Pancreas (tissue), 10 donors: ENCODE results near the gene CAMK4. TPM values are rescaled to one million over a fixed set of nuclear protein-coding genes. Genes with fewer than 3 reads are reported as not detected.

Experiments
- ATAC-seq, 4 donors: fragments of 200-7000 bp; cut with Tn5 transposase; one replicate each; pipeline versions ENCODE4 v1.8.0 to v1.9.1; 2020; ENCODE audit warnings: mild to moderate bottlenecking in 4 of 4, moderate library complexity in 4 of 4
- DNase-seq, 6 donors: peaks; one replicate each; pipeline ENCODE4 v3.0.0-alpha.2; 2020
- FAIRE-seq: peaks from 2 replicates; lab custom pipeline; 2012; peaks lifted over from hg19 to GRCh38; lab: Jason Lieb, UNC
- H3K27ac ChIP-seq, 4 donors: fragments of 200-600 bp; sonication (generic); 1 replicate in 3 of 4; 2 replicates in 1 of 4; pipeline versions ENCODE4 v1.5.0 to v1.8.0; 2020
- H3K27me3 ChIP-seq, 4 donors: fragments of 200-600 bp; one replicate each; pipeline ENCODE4 v1.8.0; 2021
- H3K36me3 ChIP-seq, 3 donors: fragments of 200-600 bp; sonication (generic) in 1 of 3; one replicate each; pipeline versions ENCODE4 v1.5.0 to v1.8.0; 2020 to 2021
- H3K4me1 ChIP-seq, 3 donors: fragments of 200-600 bp; one replicate each; pipeline ENCODE4 v1.8.0; 2021
- H3K4me3 ChIP-seq, 4 donors: fragments of 200-600 bp; sonication (generic) in 2 of 4; one replicate each; pipeline versions ENCODE4 v1.5.0 to v1.8.0; 2020 to 2021
- H3K9me3 ChIP-seq, 4 donors: fragments of 200-600 bp; one replicate each; pipeline ENCODE4 v1.8.0; 2021
- WGBS, 2 donors: extraction: QIAGEN DNeasy Blood & Tissue Kit; methylation state at CpG; one replicate each; pipeline ENCODE4 v1.1.7; 2013; 5-methylcytosine and 5-hydroxymethylcytosine counted together
- intact Hi-C, 3 donors: fragments of 100-400 bp; cut with DNase I; formaldehyde crosslinking; loops; one replicate each; pipeline versions ENCODE4 v1.11.1 to v1.14.2; 2022
- polyA plus RNA-seq, 2 donors: library from polyadenylated mRNA; stranded (reverse); fragments of 200-250 nt; gene quantifications; one replicate each; pipeline ENCODE4 v1.2.3, GENCODE V29; 2013
- total RNA-seq, 6 donors: library from RNA; stranded (reverse); fragmentation: NEBNext Ultra II Directional in 4 of 6; extraction: Animal tissue kit (Norgen Biotek cat#: 25700) in 4 of 6; gene quantifications; one replicate each; pipeline versions ENCODE4 v1.2.1 to v1.2.4, GENCODE V29; 2021 to 2023
- TF ChIP-seq, protein P1 (sequence below), 4 donors: fragments of 200-600 bp; sonication (generic) in 3 of 4; IDR thresholded peaks; one replicate each; pipeline versions ENCODE4 v1.5.0 to v1.8.0; 2021; ENCODE audit warnings: antibody characterized with exemption in 4 of 4
- donor health status: healthy with polysubstance abuse.
- donor health status: DM: no; HTN: no; CAD: no; lungs with moderate emphysema.
- donor health status: DM: no; HTN: no; CAD: no.
- donor health status: control.
- donor health status: control.
- donor health status: Bipolar disorder and iron deficiency.
- donor health status: DM: yes; HTN: yes; CAD: no.
- donor health status: DM: no; HTN: no; CAD: no.
- donor health status: DM: no; HTN: no; CAD: no.
- donor health status: DM: yes; HTN: yes; CAD: no.

Gene CAMK4
- total and polyA plus RNA-seq, 8 donors = 0.04 to 1.3 (median 0.34) TPM

DNA sequence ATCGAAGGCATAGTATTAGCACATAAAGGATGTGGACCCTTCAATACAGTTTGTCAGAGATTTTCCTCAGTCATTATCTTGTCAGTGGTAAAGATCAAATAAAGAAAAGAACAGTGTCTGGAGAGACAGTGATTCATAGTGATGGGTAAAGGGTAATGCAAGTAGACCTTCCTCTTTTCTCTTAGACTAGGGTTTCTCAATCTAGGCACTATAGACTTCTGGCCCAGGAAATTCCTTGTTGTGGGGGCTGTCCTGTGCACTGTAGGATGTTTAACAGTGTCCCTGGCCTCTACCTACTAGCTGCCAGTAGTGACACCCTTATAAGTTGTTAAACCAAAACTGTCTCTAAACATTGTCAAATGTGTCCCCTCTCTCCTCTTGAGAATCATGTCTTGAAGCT lies 6.9 kb downstream of the CAMK4 start:
- WGBS, 2 donors = 67 to 79% methylated on average over 1 of the region's 1 CpG
- TF ChIP-seq, protein P1, sequence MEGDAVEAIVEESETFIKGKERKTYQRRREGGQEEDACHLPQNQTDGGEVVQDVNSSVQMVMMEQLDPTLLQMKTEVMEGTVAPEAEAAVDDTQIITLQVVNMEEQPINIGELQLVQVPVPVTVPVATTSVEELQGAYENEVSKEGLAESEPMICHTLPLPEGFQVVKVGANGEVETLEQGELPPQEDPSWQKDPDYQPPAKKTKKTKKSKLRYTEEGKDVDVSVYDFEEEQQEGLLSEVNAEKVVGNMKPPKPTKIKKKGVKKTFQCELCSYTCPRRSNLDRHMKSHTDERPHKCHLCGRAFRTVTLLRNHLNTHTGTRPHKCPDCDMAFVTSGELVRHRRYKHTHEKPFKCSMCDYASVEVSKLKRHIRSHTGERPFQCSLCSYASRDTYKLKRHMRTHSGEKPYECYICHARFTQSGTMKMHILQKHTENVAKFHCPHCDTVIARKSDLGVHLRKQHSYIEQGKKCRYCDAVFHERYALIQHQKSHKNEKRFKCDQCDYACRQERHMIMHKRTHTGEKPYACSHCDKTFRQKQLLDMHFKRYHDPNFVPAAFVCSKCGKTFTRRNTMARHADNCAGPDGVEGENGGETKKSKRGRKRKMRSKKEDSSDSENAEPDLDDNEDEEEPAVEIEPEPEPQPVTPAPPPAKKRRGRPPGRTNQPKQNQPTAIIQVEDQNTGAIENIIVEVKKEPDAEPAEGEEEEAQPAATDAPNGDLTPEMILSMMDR (IDR thresholded peaks at IDR 0.05) = no peak
- H3K9me3 ChIP-seq = no peaks in the 10 kb centered on the region
- FAIRE-seq = no peak
- peaks cover 0 to 4% (median 2%) of the 10 kb centered on the region in 4 donors for H3K27me3 ChIP-seq
- no peak for ATAC-seq
- no peak for DNase-seq
- H3K36me3 ChIP-seq = no peaks in the 10 kb centered on the region
- no peak overlapping the region for H3K4me3 ChIP-seq
- no peaks in the 10 kb centered on the region for H3K4me1 ChIP-seq
- intact Hi-C loops = no loop called here
- H3K27ac ChIP-seq = no peak overlapping the region

DNA sequence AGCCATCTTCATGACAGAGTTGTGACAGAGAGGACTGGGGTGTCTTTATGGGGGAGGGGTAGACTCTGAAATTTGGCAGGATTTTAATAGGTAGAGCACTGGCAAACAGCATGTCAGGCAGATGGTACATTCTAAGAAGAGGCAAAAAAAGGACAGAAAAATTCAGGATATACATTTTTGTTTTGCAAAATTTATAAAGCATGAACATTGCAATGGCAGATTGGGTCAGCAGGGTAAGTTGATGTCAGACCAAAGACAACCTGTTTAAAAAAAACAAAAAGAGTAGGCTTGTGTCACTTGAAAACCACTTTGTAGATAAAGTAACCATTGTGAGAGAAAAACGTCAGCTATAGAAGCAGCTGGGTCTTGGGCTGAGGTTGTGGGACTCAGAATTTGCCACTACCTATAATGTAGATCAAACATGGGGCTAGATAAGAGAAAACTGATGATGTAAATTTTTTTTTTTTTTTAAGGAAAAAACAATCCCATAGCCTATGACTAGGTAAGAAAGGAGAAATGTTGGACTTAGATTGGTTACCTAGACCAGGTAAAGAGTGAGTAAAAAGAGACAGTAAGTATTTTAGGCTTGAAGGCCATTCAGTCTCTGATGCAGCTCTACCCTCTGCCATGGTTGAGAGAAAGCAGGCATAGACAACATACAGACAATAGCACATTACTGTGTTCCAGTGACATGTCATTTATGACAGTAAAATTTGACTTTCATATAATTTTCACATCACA lies 8.3 kb downstream of the CAMK4 start:
- no peak for ATAC-seq
- no peaks in the 10 kb centered on the region for H3K36me3 ChIP-seq
- WGBS, 2 donors = 39 to 42% methylated on average over 1 of the region's 1 CpG
- DNase-seq = no peak
- H3K4me1 ChIP-seq = no peaks in the 10 kb centered on the region
- no peaks in the 10 kb centered on the region for H3K9me3 ChIP-seq
- H3K27ac ChIP-seq = no peak overlapping the region
- no peaks in the 10 kb centered on the region for H3K27me3 ChIP-seq
- intact Hi-C loops = no loop called here
- TF ChIP-seq, protein P1 (IDR thresholded peaks at IDR 0.05) = no peak
- no peak overlapping the region for H3K4me3 ChIP-seq
- FAIRE-seq = no peak

DNA sequence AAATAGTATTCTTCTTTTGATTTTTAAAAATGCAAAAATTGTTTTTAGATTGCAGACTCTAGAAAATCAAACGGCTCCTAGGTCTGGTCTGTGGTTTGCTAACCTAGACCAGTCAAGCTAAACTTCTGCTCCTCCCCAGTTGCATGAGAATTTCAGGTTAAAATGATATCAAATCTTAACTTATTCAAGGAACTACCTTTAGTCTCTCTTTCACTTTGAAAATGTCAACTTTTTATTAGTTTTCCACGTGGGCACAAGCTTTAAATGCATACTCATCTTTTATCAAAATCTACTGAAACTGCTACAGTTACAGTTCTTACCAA lies 8.8 kb downstream of the CAMK4 start:
- no peak for ATAC-seq
- 51 to 57% methylated on average over 2 of the region's 2 CpGs for WGBS, 2 donors

DNA sequence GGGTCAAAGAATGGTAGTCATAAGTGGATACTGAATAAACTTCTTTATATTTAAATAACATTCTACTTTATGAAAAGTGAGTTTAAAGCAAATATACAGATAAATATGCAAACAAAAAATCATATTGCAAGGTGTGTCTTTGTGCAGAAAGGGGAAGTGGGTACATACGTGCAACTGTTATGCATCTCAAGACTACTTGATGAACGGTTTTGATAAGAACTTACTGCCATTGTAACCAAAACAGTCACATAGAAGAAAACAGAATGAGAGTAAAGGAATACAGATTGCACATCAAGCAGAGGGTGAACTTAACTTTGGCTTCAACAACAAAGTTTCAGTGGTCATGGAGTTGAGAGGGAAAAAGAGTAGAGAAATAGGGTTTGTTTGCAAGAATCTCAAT lies 9.9 kb downstream of the CAMK4 start:
- Histone ChIP-seq H3K36me3 (no peaks in the 10 kb centered on the region), H3K27me3 (no peaks in the 10 kb centered on the region), H3K4me3 (no peak overlapping the region), H3K9me3 (no peaks in the 10 kb centered on the region), H3K27ac (no peak overlapping the region), H3K4me1 (no peaks in the 10 kb centered on the region)
- no peak for FAIRE-seq
- DNase-seq = no peak
- intact Hi-C loops = no loop called here
- TF ChIP-seq, protein P1 (IDR thresholded peaks at IDR 0.05) = no peak
- 60 to 79% methylated on average over 2 of the region's 2 CpGs for WGBS, 2 donors
- ATAC-seq = no peak

More for the DNA sequence above, 8.8 kb downstream of the CAMK4 start:
- Histone ChIP-seq H3K27ac (no peak overlapping the region), H3K9me3 (no peaks in the 10 kb centered on the region), H3K4me3 (no peak overlapping the region), H3K4me1 (no peaks in the 10 kb centered on the region), H3K36me3 (no peaks in the 10 kb centered on the region), H3K27me3 (no peaks in the 10 kb centered on the region)
- intact Hi-C loops = no loop called here
- FAIRE-seq = no peak
- DNase-seq = no peak
- TF ChIP-seq, protein P1 (IDR thresholded peaks at IDR 0.05) = no peak

DNA sequence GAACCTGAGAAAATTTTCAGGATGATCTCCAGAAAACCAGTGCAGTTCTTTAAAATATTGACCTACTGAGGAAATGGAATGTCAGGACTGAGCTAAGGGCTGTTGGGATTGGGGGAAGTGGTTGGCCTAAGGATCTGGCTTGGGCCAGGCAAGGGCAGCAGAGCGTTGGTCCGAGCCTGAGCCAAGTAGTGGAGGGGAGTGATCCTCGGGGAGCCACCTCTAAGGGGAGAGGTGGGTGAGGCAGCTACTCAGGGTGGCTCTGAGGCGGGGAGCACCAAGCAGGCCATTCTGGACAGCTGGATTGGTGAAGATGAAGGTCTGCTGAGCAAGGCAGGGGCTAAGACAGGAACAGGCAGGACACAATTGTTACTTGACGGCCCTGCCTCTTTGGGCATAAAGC lies 11.5 kb downstream of the CAMK4 start:
- Histone ChIP-seq H3K27ac (no peak overlapping the region), H3K27me3 (no peaks in the 10 kb centered on the region), H3K4me1 (no peaks in the 10 kb centered on the region), H3K9me3 (no peaks in the 10 kb centered on the region), H3K4me3 (no peak overlapping the region), H3K36me3 (no peaks in the 10 kb centered on the region)
- intact Hi-C loops = no loop called here
- TF ChIP-seq, protein P1 (IDR thresholded peaks at IDR 0.05) = no peak
- no peak for DNase-seq
- no peak for ATAC-seq
- WGBS, 2 donors = 75 to 80% methylated on average over 5 of the region's 5 CpGs
- no peak for FAIRE-seq
